GM19328 (cell line): ENCODE data around the gene HNRNPU.

Experiments
- ATAC-seq: cut with Tn5 transposase; IDR thresholded peaks from one replicate; pipeline ENCODE4 v1.9.1; 2021; ENCODE audit warnings: mild to moderate bottlenecking, moderate library complexity; ENCODE audit not compliant: unreplicated experiment

HNRNPU gene

GRCh38 chr1:244863491-244864252 lies 671 bp downstream of the HNRNPU start:
- ATAC-seq, result no peak

GRCh38 chr1:244862699-244863490 lies 1.4 kb downstream of the HNRNPU start:
- ATAC-seq, result peak; percentile 53

GRCh38 chr1:244862354-244862698 lies 2.0 kb downstream of the HNRNPU start:
- no peak for ATAC-seq

- no peak for ATAC-seq
These were observed 2.7 kb downstream of the HNRNPU start for GRCh38 chr1:244861683-244862082.

- ATAC-seq, result no peak
These were observed 3.3 kb downstream of the HNRNPU start for GRCh38 chr1:244860914-244861610.

- ATAC-seq, result no peak
These were observed 4.3 kb downstream of the HNRNPU start for GRCh38 chr1:244860078-244860477.

GRCh38 chr1:244858357-244858756 lies 6.0 kb downstream of the HNRNPU start:
- ATAC-seq, result no peak

- ATAC-seq, result no peak
These were observed 6.6 kb downstream of the HNRNPU start for GRCh38 chr1:244857761-244858160.

GRCh38 chr1:244854865-244855578 lies 9.3 kb downstream of the HNRNPU start:
- ATAC-seq, result no peak

GRCh38 chr1:244854166-244854565 lies 10.2 kb downstream of the HNRNPU start:
- no peak for ATAC-seq

GRCh38 chr1:244852694-244853093 lies 11.6 kb downstream of the HNRNPU start:
- no peak for ATAC-seq

GRCh38 chr1:244851546-244852231 lies 12.7 kb downstream of the HNRNPU start:
- no peak for ATAC-seq

GRCh38 chr1:244850896-244851295 lies 13.4 kb downstream of the HNRNPU start:
- no peak for ATAC-seq

GRCh38 chr1:244850099-244850852 lies 14.1 kb downstream of the HNRNPU start:
- ATAC-seq, result no peak

GRCh38 chr1:244849189-244849866 lies 15.0 kb downstream of the HNRNPU start:
- no peak for ATAC-seq

GRCh38 chr1:244846653-244847052 lies 17.7 kb downstream of the HNRNPU start:
- no peak for ATAC-seq

- no peak for ATAC-seq
These were observed 19.9 kb downstream of the HNRNPU start for GRCh38 chr1:244844155-244845121.
